HG03571 (cell line): ENCODE measurements around the gene PLSCR4.

Experiments used
- ATAC-seq: cut with Tn5 transposase; IDR thresholded peaks from one replicate; pipeline ENCODE4 v1.9.1; 2021; ENCODE audit not compliant: unreplicated experiment

Gene PLSCR4

GRCh38 chr3:146162561-146162960 is 88.3 kb downstream of the PLSCR4 start:
- ATAC-seq = no peak

- ATAC-seq = no peak
Observed at GRCh38 chr3:146161663-146162002, 89.3 kb downstream of the PLSCR4 start.

GRCh38 chr3:146160964-146161662 is 89.8 kb downstream of the PLSCR4 start, which contains the start of gene PLOD2:
Gene PLOD2 (minus strand): TSS chr3:146161184. CDS start chr3:146160989, 195 bp downstream.
- ATAC-seq = no peak

GRCh38 chr3:146160321-146160963 is 90.5 kb downstream of the PLSCR4 start:
- no peak for ATAC-seq

GRCh38 chr3:146159616-146160320 is 91.1 kb downstream of the PLSCR4 start:
- ATAC-seq = no peak

GRCh38 chr3:146159037-146159436 is 91.9 kb downstream of the PLSCR4 start:
- ATAC-seq = no peak

- no peak for ATAC-seq
Observed at GRCh38 chr3:146157325-146158060, 93.4 kb downstream of the PLSCR4 start.

- ATAC-seq = no peak
Observed at GRCh38 chr3:146156666-146157314, 94.1 kb downstream of the PLSCR4 start.

- ATAC-seq = no peak
Observed at GRCh38 chr3:146156095-146156494, 94.8 kb downstream of the PLSCR4 start.

GRCh38 chr3:146154995-146155394 is 95.9 kb downstream of the PLSCR4 start:
- ATAC-seq = no peak

- no peak for ATAC-seq
Observed at GRCh38 chr3:146154316-146154715, 96.6 kb downstream of the PLSCR4 start.

GRCh38 chr3:146153429-146153828 is 97.5 kb downstream of the PLSCR4 start:
- ATAC-seq = no peak

GRCh38 chr3:146152834-146153233 is 98.1 kb downstream of the PLSCR4 start:
- ATAC-seq = no peak

GRCh38 chr3:146148468-146148931 is 102.4 kb downstream of the PLSCR4 start:
- ATAC-seq = no peak

GRCh38 chr3:146145642-146146041 is 105.3 kb downstream of the PLSCR4 start:
- no peak for ATAC-seq

- no peak for ATAC-seq
Observed at GRCh38 chr3:146142757-146143156, 108.1 kb downstream of the PLSCR4 start.
